SU-DHL-6 (cell line): ENCODE measurements around the gene SLC16A3.
A peak's percentile ranks its signal among the peaks of the same experiment; 100 is the strongest.
"Not testable (repeated sequence)": the region's sequence is repeated elsewhere in the genome, so short reads cannot be mapped to it uniquely, and the experiment has no call there.

ENCODE experiments used
- H2AFZ ChIP-seq: fragments of 200-600 bp; sonication (generic); 2 replicates; pipeline ENCODE4 v1.6.1; 2014; ENCODE audit warnings: low read depth, mild to moderate bottlenecking, moderate library complexity, mixed read lengths, antibody characterized with exemption, low read length; ENCODE audit not compliant: severe bottlenecking
- H3F3A ChIP-seq: fragments of 200-600 bp; shearing (Covaris generic); 2 replicates; pipeline ENCODE4 v1.6.0; 2016; ENCODE audit warnings: antibody characterized with exemption, mild to moderate bottlenecking; ENCODE audit not compliant: insufficient read depth
- H3K27ac ChIP-seq: fragments of 200-600 bp; sonication (generic); 2 replicates; pipeline ENCODE4 v1.5.1; 2016; ENCODE audit warnings: low read depth, mild to moderate bottlenecking, low read length, moderate library complexity, mixed read lengths
- H3K27me3 ChIP-seq: fragments of 200-600 bp; sonication (generic), shearing (Covaris generic); 2 replicates; pipeline ENCODE4 v1.6.0; 2014; ENCODE audit warnings: mild to moderate bottlenecking, low read length
- H3K36me3 ChIP-seq: fragments of 200-600 bp; sonication (generic); 2 replicates; pipeline ENCODE4 v1.6.1; 2014; ENCODE audit warnings: mild to moderate bottlenecking, low read length, mixed read lengths
- H3K4me2 ChIP-seq: fragments of 300-600, 200-600 bp; shearing (Covaris generic), sonication (generic); 2 replicates; pipeline ENCODE4 v1.6.0; 2014; ENCODE audit warnings: low read length, low read depth, mild to moderate bottlenecking; ENCODE audit not compliant: poor library complexity, severe bottlenecking
- H3K4me3 ChIP-seq: fragments of 200-600 bp; sonication (generic); 2 replicates; pipeline ENCODE4 v1.5.1; 2014; ENCODE audit warnings: antibody characterized with exemption, low read length, mild to moderate bottlenecking, mixed read lengths; ENCODE audit not compliant: insufficient read depth, poor library complexity, severe bottlenecking
- H3K79me2 ChIP-seq: fragments of 200-600 bp; sonication (generic); 2 replicates; pipeline ENCODE4 v1.6.1; 2014; ENCODE audit warnings: mild to moderate bottlenecking, low read length, moderate library complexity; ENCODE audit not compliant: insufficient read depth
- H3K9ac ChIP-seq: fragments of 200-600 bp; sonication (generic); 2 replicates; pipeline ENCODE4 v1.7.0; 2014; ENCODE audit warnings: mild to moderate bottlenecking, low read length
- H3K9me2 ChIP-seq: fragments of 200-600 bp; sonication (generic); replicated peaks from 2 replicates; pipeline ENCODE4 v1.6.1; 2014; ENCODE audit warnings: low read length; ENCODE audit not compliant: insufficient read depth
- H3K9me3 ChIP-seq: fragments of 200-600 bp; sonication (generic); 2 replicates; pipeline ENCODE4 v1.6.1; 2014; ENCODE audit warnings: low read length, mixed read lengths; ENCODE audit not compliant: insufficient read depth
- H4K20me1 ChIP-seq: fragments of 200-600 bp; sonication (generic); 2 replicates; pipeline ENCODE4 v1.6.1; 2014; ENCODE audit warnings: low read depth, mild to moderate bottlenecking, antibody characterized with exemption, low read length, moderate library complexity, mixed read lengths
- EZH2phosphoT487 ChIP-seq: fragments of 200-600 bp; sonication (generic), shearing (Covaris generic); conservative IDR thresholded peaks from 2 replicates; pipeline ENCODE4 v1.6.1; 2018; ENCODE audit warnings: mild to moderate bottlenecking, antibody characterized with exemption, low read length, moderate library complexity, mixed read lengths
- TF ChIP-seq, protein P1 (sequence below): fragments of 200-600 bp; sonication (generic); IDR thresholded peaks from one replicate; pipeline ENCODE4 v1.5.1; 2017; ENCODE audit warnings: antibody characterized with exemption, mild to moderate bottlenecking, low read length, moderate library complexity; ENCODE audit not compliant: insufficient read depth, poor library complexity, severe bottlenecking

The SLC16A3 gene

DNA sequence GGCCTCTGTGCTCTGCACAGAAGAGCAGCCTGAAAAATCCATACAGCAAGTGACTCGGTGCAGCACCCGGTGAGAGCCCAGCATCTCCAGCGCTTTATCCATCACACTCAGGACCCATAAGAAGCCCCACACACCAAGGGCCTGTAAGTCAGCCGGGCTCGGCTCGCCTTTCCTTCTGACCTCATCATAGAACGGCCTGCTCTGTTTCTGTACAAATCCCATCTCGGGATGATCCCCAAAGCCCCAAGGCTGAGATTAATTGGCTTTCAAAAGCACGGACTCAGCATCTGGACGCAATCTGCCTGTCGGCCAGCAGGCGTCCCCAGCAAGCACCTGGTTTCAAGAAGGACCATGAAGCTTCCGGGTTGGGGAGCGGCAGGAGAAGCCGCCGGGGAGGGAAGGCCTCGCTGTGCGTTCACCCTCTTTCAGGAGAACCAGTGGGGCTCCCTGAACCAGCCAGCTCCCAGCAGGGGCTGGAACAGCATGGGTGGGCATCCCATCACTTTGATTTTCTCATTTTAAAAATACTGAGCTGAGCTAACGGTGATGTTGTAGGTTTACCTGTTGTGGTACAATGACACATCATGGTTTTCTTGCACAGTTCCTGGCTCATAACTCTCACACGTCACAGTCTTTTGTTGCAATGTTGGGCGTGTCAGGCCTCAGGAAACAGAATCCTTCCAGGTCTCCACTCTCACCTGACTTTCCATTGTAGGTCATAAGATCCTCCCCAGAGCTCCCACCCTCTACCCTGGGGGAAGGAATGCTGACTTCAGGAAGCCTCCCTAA, 22.9 kb upstream of the SLC16A3 start:
- H3K9me3 ChIP-seq, result no peaks in the 10 kb centered on the region
- peak overlapping the region; percentile 29 for H3K4me2 ChIP-seq
- no peaks in the 10 kb centered on the region for H3K79me2 ChIP-seq
- H2AFZ ChIP-seq, result peak overlapping the region; percentile 79
- H3K9me2 ChIP-seq, result no peaks in the 10 kb centered on the region
- peak overlapping the region; percentile 32; the same call in 1 of the 2 replicates for H3K9ac ChIP-seq
- H3K27ac ChIP-seq, result no peak overlapping the region
- H3K4me3 ChIP-seq, result no peak overlapping the region
- no peaks in the 10 kb centered on the region for H3F3A ChIP-seq
- H4K20me1 ChIP-seq, result no peaks in the 10 kb centered on the region
- H3K36me3 ChIP-seq, result no peaks in the 10 kb centered on the region
- H3K27me3 ChIP-seq, result no peaks in the 10 kb centered on the region
- TF ChIP-seq, protein P1, sequence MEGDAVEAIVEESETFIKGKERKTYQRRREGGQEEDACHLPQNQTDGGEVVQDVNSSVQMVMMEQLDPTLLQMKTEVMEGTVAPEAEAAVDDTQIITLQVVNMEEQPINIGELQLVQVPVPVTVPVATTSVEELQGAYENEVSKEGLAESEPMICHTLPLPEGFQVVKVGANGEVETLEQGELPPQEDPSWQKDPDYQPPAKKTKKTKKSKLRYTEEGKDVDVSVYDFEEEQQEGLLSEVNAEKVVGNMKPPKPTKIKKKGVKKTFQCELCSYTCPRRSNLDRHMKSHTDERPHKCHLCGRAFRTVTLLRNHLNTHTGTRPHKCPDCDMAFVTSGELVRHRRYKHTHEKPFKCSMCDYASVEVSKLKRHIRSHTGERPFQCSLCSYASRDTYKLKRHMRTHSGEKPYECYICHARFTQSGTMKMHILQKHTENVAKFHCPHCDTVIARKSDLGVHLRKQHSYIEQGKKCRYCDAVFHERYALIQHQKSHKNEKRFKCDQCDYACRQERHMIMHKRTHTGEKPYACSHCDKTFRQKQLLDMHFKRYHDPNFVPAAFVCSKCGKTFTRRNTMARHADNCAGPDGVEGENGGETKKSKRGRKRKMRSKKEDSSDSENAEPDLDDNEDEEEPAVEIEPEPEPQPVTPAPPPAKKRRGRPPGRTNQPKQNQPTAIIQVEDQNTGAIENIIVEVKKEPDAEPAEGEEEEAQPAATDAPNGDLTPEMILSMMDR, result peak; percentile 78
- TF ChIP-seq EZH2phosphoT487, result no peak

GRCh38 chr17:82210655-82211054, 18.2 kb upstream of the SLC16A3 start:
- H3F3A ChIP-seq, H3K9me3 ChIP-seq, H3K27ac ChIP-seq, H3K9ac ChIP-seq, H4K20me1 ChIP-seq, H3K79me2 ChIP-seq, H3K27me3 ChIP-seq, H3K4me3 ChIP-seq, H2AFZ ChIP-seq, H3K4me2 ChIP-seq, H3K9me2 ChIP-seq, H3K36me3 ChIP-seq: not testable (repeated sequence)

GRCh38 chr17:82212331-82213250, 16.3 kb upstream of the SLC16A3 start, which contains the start of gene CCDC57:
CCDC57 (minus strand) TSS chr17:82212842; CDS start chr17:82201944, 10,898 bp downstream.
- Histone ChIP-seq H3F3A (0 out of 2 replicates have a peak, but pooled peaks cover 3% of the 10 kb centered on the region), H3K27ac (no peak within 1 kb of the TSS)

More at GRCh38 chr17:82212331-82213250, 16.3 kb upstream of the SLC16A3 start, which contains the start of gene CCDC57:
- H4K20me1 ChIP-seq, result no peaks in the 10 kb centered on the region
- H3K79me2 ChIP-seq, result no peaks in the 10 kb centered on the region
- peak within 1 kb of the TSS; percentile 96 for H2AFZ ChIP-seq
- H3K4me3 ChIP-seq, result peak within 1 kb of the TSS; percentile 93
- peak within 1 kb of the TSS; percentile 64 for H3K4me2 ChIP-seq
- peak within 1 kb of the TSS; percentile 68 for H3K9ac ChIP-seq
- H3K27me3 ChIP-seq, result no peaks in the 10 kb centered on the region
- TF ChIP-seq, protein P1, result no peak
- no peak for TF ChIP-seq EZH2phosphoT487
- no peaks in the 10 kb centered on the region for H3K9me2 ChIP-seq
- no peaks in the 10 kb centered on the region for H3K36me3 ChIP-seq
- H3K9me3 ChIP-seq, result no peaks in the 10 kb centered on the region
